Measurements from ENCODE around the gene HCK.

DNA sequence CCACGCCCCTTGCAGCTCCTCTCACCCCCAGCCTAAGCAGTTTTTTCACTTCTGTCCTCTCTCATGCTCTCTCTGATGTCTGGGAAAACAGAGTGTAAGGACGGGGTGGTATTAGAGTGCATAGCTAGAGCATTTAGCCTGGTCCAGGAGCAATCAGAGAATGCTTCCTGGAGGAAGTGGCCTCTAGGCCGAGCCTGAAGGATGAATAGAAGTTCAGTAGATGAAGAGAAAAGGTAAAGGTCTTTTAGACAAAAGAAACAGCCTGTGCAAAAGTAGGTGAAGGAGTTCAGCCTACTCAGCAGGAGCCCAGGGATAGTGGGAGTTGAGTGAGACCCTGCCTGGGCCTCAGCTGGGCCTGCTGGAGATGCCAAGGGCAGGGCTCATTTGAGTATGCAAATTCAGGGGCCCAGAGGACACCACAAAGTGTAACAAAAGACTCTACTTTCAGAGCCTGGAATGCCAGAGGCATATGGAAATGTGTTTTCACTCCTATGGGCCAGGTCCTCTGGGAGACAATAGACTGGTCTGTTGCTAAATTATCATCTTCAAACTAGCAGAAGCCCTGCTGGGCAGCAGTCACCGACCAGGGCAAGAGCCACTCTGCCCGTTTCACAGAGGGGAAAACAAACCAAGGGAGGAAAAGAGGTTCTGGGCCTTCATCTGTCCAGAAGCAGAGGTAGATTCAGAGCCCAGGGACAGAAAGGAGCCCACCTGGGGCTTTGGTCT is 37.8 kb downstream of the HCK start:
- TF ChIP-seq CTCF (conservative IDR thresholded peaks at IDR 0.05) (no peak), ZFX (IDR thresholded peaks at IDR 0.05) (no peak)

Data from C4-2B (cell line).